GM21529 (cell line): ENCODE data around the gene PGGHG.

ENCODE experiments used
- ATAC-seq: cut with Tn5 transposase; IDR thresholded peaks from one replicate; pipeline ENCODE4 v1.9.1; 2021; ENCODE audit not compliant: unreplicated experiment

PGGHG gene

GRCh38 chr11:269146-269890, 19.6 kb upstream of the PGGHG start:
- ATAC-seq = peak; percentile 62

- no peak for ATAC-seq
Measured at GRCh38 chr11:270451-271318, 18.2 kb upstream of the PGGHG start.

- no peak for ATAC-seq
Measured at GRCh38 chr11:271319-271715, 17.6 kb upstream of the PGGHG start.

GRCh38 chr11:272195-272930, 16.6 kb upstream of the PGGHG start:
- no peak for ATAC-seq

DNA sequence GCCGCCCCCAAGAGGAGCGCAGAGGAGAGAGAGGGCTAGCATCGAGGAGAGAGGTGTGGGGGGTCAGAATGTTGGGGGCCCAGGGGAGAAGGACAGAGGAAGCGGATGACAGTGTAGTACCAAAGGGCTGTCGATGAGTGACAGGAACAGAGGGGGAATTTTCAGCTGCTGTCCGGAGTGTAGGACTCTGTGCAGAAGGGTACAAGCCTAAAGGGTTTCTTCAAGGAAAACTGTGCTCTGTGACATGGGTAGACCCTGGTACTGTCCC, 16.1 kb upstream of the PGGHG start:
- ATAC-seq = no peak

- ATAC-seq = no peak
Measured at GRCh38 chr11:276219-276618, 12.7 kb upstream of the PGGHG start.

DNA sequence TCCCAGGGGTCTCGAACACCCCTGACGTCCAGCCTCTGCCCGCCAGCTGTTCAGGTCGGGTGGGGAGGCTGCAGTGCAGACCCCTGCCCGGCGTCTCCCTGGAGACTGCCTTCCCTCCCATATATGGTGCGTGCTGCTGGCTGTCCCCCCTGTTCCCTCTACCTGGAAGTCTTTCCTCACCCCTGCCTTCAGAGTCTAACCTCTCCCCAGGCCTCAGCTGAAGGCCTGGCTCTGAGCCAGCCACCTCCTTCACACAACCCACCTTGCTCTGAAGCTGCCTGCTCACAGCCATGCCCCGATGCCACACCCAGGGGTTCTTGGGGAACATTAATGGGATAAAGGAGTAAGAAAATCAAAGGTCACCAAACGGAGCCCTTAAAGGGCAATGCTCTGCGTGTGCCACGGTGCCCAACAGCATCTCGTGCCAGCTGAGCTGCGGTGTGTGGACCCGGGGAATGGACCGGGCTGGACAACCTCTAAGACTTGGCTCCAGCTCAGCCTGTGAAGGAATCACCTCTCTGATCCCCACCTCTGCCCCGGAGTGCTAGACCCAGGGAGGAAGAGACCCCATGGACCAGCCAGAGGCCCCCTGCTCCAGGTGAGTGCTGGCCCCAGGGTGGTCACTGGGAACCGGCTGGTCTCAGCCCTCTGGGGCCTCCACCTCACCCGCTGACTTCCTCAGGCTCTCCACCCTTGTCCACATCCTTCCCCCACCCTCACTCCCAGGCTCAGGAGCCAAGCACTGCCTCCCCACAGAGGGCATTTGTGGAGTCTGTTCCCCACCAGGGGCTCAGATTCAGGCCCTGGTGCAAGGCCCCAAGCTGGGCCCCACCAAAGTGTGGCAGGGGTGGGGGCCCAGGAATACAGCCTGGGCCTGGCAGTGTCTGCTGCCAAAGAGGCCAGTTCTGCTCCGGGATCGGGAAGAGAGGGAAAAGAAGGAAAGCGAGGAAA, 10.7 kb upstream of the PGGHG start, which contains the start of gene NLRP6:
TSS of gene NLRP6 (plus strand) at position 407 of the 951 bp plus-strand sequence. CDS start at position 570, 163 bp downstream.
- ATAC-seq = no peak

DNA sequence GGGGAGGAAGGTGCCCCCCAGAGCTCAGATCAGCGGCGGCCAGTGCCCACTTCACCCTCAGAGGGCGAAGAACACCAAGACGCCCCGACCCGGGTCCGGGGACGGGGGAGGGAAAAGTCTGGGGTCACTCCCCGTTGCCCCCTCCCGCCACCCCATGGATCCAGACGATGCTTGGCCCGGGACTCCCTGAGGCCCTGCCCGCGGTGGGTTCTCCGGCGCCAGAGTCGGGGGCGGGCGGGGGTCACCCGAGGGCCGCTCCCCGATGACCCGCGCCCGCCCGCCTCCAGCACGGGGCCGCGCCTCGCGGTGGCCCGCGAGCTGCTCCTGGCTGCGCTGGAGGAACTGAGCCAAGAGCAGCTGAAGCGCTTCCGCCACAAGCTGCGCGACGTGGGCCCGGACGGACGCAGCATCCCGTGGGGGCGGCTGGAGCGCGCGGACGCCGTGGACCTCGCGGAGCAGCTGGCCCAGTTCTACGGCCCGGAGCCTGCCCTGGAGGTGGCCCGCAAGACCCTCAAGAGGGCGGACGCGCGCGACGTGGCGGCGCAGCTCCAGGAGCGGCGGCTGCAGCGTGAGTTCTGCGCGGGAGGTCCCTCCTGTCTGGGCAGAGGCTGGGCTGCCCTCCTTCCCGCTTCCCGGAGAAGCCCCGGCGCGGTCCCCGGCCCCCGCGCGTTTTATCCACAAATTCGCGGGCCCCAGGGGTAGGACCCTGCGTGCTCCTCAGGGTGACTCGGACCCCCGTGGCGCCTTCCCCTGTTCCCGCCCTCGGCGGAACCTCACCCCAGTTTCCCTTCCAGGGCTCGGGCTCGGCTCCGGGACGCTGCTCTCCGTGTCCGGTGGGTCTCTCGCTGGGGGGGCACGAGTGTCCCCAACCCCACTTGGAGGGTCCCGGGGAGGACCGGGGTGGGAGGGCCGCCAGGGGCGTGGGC, 9.6 kb upstream of the PGGHG start:
- ATAC-seq = no peak

DNA sequence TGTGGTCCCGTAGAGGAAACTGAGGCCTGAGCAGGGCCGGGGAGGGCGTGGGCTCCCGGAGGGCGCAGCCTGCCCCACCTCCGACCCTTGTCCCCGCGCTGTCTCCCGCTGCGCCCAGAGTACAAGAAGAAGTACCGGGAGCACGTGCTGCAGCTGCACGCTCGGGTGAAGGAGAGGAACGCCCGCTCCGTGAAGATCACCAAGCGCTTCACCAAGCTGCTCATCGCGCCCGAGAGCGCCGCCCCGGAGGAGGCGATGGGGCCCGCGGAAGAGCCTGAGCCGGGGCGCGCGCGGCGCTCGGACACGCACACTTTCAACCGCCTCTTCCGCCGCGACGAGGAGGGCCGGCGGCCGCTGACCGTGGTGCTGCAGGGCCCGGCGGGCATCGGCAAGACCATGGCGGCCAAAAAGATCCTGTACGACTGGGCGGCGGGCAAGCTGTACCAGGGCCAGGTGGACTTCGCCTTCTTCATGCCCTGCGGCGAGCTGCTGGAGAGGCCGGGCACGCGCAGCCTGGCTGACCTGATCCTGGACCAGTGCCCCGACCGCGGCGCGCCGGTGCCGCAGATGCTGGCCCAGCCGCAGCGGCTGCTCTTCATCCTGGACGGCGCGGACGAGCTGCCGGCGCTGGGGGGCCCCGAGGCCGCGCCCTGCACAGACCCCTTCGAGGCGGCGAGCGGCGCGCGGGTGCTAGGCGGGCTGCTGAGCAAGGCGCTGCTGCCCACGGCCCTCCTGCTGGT, 8.8 kb upstream of the PGGHG start:
- no peak for ATAC-seq

GRCh38 chr11:280706-281485, 8.0 kb upstream of the PGGHG start:
- ATAC-seq = no peak

- ATAC-seq = no peak
Measured at GRCh38 chr11:281486-282161, 7.3 kb upstream of the PGGHG start.

- no peak for ATAC-seq
Measured at GRCh38 chr11:282171-282570, 6.8 kb upstream of the PGGHG start.

DNA sequence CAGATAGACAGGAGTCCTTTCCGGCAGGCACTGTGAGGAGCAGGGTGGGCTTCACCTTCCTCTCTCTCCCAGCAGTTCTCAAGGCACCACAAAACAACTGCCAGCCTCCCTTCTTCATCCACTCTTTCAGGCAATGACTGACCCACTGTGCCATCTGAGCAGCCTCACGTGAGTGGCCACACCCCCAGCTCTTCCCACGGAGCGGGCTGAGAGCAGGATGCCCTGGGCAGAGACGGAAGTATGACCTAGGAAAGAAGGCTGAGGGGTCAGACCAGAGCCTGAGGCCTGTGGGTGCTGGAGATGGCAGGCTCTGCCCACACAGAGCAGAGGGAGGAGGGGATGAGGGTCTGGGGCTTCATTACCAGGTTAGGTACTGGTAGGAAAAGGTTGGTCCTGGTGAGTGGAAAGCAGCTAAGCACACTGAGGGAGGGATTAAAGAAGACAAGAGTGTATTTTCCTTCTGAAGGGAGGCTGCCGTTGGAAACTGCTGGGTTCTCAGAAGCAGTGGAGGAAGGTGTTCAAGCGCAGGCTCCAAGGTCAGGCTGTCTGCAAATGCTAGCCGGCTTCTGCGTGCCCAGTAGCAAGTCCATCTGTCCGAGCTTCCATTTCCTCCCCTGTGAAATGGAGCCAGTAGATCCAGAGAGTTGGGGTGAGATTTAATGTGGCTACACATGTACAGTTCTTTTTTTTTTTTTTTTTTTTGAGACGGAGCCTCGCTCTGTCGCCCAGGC, 6.1 kb upstream of the PGGHG start:
- ATAC-seq = no peak

- no peak for ATAC-seq
Measured at GRCh38 chr11:283405-284104, 5.4 kb upstream of the PGGHG start.

DNA sequence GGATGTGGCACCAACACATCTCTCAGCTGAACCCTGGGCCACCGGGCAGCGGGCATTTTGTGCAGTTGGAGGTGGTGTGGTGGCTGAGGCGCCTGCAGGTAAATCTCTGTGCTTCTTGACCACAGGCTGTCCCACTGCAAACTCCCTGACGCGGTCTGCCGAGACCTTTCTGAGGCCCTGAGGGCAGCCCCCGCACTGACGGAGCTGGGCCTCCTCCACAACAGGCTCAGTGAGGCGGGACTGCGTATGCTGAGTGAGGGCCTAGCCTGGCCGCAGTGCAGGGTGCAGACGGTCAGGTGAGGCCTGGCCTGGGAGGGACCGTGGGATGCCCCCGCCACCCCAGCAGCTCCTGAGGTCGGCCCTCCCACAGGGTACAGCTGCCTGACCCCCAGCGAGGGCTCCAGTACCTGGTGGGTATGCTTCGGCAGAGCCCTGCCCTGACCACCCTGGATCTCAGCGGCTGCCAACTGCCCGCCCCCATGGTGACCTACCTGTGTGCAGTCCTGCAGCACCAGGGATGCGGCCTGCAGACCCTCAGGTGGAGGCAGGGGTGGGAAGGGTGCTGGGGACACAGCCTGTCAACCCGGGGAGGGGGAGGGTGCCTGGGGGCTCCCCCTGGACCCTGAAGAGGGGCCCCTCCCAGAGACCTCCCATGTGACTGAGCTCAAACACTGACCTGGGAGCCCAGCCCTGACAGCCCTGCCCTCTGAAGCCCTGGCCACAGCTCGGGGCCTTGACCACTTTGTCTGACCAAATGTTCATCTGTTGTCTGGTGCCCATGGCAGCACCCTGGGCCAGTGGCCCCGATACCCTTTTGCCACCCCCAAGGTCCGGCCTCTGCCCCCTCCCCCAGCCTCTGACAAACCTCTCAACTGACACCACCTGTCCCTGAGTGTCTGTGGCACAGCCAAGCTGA, 4.6 kb upstream of the PGGHG start:
- ATAC-seq = no peak
